Type B pancreatic cell (in vitro differentiated cells): ENCODE measurements around the gene HCAR1. TPM values are rescaled to one million over a fixed set of nuclear protein-coding genes. Genes with fewer than 3 reads are reported as not detected.
"Not testable (repeated sequence)": the region's sequence is repeated elsewhere in the genome, so short reads cannot be mapped to it uniquely, and the experiment has no call there.

Experiments used
- DNase-seq: peaks from one replicate; pipeline ENCODE4 v3.0.0; 2021; ENCODE audit warnings: mixed read lengths; ENCODE audit not compliant: unreplicated experiment; ENCODE audit errors: extremely low spot score
- H3K27ac Mint-ChIP-seq: 2 replicates; pipeline ENCODE4 v1.8.0; 2021; ENCODE audit warnings: mild to moderate bottlenecking, mixed read lengths
- H3K27me3 Mint-ChIP-seq: 2 replicates; pipeline ENCODE4 v1.8.0; 2021; ENCODE audit warnings: mixed read lengths
- H3K36me3 Mint-ChIP-seq: 2 replicates; pipeline ENCODE4 v1.8.0; 2021; ENCODE audit warnings: mixed read lengths
- H3K4me1 Mint-ChIP-seq: one replicate; pipeline ENCODE4 v1.8.0; 2021; ENCODE audit warnings: mixed read lengths; ENCODE audit not compliant: unreplicated experiment
- H3K4me3 Mint-ChIP-seq: 2 replicates; pipeline ENCODE4 v1.8.0; 2021; ENCODE audit warnings: mild to moderate bottlenecking, mixed read lengths
- H3K9me3 Mint-ChIP-seq: 2 replicates; pipeline ENCODE4 v1.8.0; 2021; ENCODE audit warnings: mixed read lengths
- total RNA-seq: library from RNA; stranded (reverse); gene quantifications from 2 replicates; pipeline ENCODE4 v1.2.1, GENCODE V29; 2021; ENCODE audit warnings: low replicate concordance
- TF ChIP-seq, protein P1 (sequence below): fragments of 200-600 bp; sonication (generic); conservative IDR thresholded peaks from 2 replicates; pipeline ENCODE4 v1.5.0; 2021; ENCODE audit warnings: antibody characterized with exemption, mild to moderate bottlenecking

HCAR1 gene
- total RNA-seq, 1 donor from 2014 or later, result 5.0 TPM

DNA sequence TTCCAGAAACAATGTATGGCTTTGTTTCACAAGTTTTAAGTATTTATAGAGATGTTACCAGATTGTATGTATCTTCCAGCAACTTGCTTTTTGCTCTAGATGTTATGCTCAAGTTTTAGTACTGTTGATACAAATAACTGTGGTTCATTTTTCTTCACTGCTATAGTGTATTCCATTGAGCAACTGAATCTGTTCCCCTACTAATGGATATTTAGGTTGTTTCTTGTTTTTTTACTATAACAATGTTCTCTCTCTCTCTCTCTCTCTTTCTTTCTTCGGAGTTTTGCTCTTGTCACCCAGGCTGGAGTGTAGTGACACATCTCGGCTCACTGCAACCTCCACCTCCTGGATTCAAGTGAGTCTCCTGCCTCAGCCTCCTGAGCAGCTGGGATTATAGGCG lies 44.1 kb downstream of the HCAR1 start:
- Mint-ChIP-seq H3K27me3 (no peaks in the 10 kb centered on the region), H3K27ac (no peak overlapping the region), H3K4me3 (no peak overlapping the region), H3K4me1 (no peaks in the 10 kb centered on the region), H3K36me3 (no peaks in the 10 kb centered on the region), H3K9me3 (no peaks in the 10 kb centered on the region)
- TF ChIP-seq, protein P1, sequence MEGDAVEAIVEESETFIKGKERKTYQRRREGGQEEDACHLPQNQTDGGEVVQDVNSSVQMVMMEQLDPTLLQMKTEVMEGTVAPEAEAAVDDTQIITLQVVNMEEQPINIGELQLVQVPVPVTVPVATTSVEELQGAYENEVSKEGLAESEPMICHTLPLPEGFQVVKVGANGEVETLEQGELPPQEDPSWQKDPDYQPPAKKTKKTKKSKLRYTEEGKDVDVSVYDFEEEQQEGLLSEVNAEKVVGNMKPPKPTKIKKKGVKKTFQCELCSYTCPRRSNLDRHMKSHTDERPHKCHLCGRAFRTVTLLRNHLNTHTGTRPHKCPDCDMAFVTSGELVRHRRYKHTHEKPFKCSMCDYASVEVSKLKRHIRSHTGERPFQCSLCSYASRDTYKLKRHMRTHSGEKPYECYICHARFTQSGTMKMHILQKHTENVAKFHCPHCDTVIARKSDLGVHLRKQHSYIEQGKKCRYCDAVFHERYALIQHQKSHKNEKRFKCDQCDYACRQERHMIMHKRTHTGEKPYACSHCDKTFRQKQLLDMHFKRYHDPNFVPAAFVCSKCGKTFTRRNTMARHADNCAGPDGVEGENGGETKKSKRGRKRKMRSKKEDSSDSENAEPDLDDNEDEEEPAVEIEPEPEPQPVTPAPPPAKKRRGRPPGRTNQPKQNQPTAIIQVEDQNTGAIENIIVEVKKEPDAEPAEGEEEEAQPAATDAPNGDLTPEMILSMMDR, result no peak
- DNase-seq, result no peak

DNA sequence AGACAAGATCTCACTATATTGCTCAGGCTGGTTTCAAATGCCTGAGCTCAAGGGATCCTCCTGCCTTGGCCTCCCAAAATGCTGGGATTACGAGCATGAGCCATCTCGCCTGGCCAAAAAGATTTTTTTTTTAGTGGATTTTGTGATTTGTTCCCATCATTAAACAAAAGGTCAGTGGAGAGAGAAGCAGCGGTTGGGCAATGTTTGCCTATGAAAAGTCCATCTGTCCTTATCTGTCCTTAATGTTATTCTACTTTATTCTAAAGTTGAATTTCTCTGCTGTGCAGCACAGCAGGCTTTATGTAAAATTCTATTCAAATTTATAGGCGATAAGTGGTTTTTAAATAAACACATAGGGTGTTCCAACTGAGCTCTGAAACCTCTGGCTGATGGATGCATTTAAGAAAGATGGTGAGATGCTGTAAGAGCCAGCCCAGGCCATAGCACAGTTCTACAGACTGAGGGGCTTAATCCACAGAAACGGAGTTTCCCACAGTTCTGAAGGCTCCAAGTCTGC lies 46.3 kb downstream of the HCAR1 start:
- no peak overlapping the region for H3K27ac Mint-ChIP-seq

DNA sequence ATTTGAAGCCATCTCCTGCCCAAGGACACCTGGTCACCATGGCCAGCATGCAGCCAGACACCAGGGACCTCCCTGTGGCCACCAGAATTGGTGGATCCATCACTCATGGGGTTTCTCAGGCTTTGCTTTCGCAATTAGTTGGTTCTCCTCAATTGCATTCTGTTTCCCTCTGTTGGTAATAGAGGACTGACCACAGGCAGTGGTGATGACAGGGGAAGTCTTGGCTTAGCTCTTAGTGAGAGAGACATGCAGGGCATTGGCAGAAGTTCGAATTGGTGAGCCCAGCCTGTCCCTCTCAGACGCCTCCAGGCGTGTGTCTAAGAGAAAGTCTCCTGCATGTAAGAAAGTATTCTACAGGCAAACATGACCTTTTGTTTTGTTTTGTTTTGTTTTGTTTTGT lies 48.8 kb downstream of the HCAR1 start:
- Mint-ChIP-seq H3K4me3 (no peak overlapping the region), H3K27me3 (no peaks in the 10 kb centered on the region), H3K9me3 (no peaks in the 10 kb centered on the region), H3K36me3 (no peaks in the 10 kb centered on the region), H3K27ac (no peak overlapping the region), H3K4me1 (peaks cover 6% of the 10 kb centered on the region)
- no peak for DNase-seq
- TF ChIP-seq, protein P1, result no peak

More for the DNA sequence above, 46.3 kb downstream of the HCAR1 start:
- Mint-ChIP-seq H3K4me3 (no peak overlapping the region), H3K36me3 (no peaks in the 10 kb centered on the region), H3K9me3 (no peaks in the 10 kb centered on the region), H3K4me1 (peaks cover under 1% of the 10 kb centered on the region), H3K27me3 (no peaks in the 10 kb centered on the region)
- TF ChIP-seq, protein P1, result no peak
- DNase-seq, result no peak

DNA sequence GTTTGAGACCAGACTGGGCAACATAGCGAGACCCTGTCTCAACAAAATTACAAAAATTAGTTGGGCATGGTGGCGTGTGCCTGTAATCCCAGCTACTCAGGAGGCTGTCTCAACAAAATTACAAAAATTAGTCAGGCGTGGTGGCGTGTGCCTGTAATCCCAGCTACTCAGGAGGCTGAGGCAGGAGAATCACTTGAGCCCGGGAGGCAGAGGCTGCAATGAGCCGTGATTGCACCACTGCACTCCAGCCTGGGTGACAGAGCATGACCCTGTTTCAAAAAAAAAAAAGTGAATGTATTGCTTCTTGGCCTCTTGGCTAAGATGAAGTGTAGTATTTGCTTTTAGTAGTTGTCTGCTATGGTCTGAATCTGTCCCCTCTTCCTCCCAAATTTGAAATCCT lies 49.7 kb downstream of the HCAR1 start:
- DNase-seq, H3K9me3 Mint-ChIP-seq, H3K27me3 Mint-ChIP-seq, H3K4me1 Mint-ChIP-seq, H3K27ac Mint-ChIP-seq, H3K4me3 Mint-ChIP-seq, H3K36me3 Mint-ChIP-seq: not testable (repeated sequence)

DNA sequence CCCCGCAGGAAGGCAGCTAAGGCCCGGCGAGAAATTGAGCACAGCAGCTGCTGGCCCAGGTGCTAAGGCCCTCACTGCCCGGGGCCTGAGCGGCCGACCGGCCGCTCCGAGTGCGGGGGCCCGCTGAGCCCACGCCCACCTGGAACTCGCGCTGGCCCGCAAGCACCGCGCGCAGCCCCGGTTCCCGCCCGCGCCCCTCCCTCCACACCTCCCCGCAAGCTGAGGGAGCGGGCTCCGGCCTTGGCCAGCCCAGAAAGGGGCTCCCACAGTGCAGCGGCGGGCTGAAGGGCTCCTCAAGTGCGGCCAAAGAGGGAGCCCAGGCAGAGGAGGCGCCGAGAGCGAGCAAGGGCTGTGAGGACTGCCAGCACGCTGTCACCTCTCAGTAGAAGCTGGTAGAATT lies 53.9 kb downstream of the HCAR1 start:
- H3K27ac Mint-ChIP-seq, H3K27me3 Mint-ChIP-seq, H3K4me3 Mint-ChIP-seq, DNase-seq, H3K9me3 Mint-ChIP-seq, H3K4me1 Mint-ChIP-seq, H3K36me3 Mint-ChIP-seq: not testable (repeated sequence)

Other genes starting within 250 kb of the HCAR1 start
- gene ZCCHC8, start 229.9 kb downstream of the HCAR1 start, total RNA-seq, result 27.2 and 30.4 TPM in 2 replicates
- gene RSRC2, start 203.9 kb downstream of the HCAR1 start, total RNA-seq, result 78.0 and 100.0 TPM in 2 replicates
- gene KNTC1, start 203.6 kb downstream of the HCAR1 start, total RNA-seq, result 31.6 and 74.8 TPM in 2 replicates
- gene HCAR2, start 27.5 kb downstream of the HCAR1 start, total RNA-seq, result 21.4 and 93.8 TPM in 2 replicates
- 0.46 and 2.6 TPM in 2 replicates for gene HCAR3, start 14.0 kb downstream of the HCAR1 start, total RNA-seq
- gene DENR, start 22.0 kb upstream of the HCAR1 start, total RNA-seq, result 63.2 and 75.2 TPM in 2 replicates
- 0.57 and 1.0 TPM in 2 replicates for gene CCDC62, start 43.7 kb upstream of the HCAR1 start, total RNA-seq
- gene HIP1R, start 104.6 kb upstream of the HCAR1 start, total RNA-seq, result 40.5 and 45.5 TPM in 2 replicates
- gene VPS37B, start 165.3 kb upstream of the HCAR1 start, total RNA-seq, result 32.4 and 43.6 TPM in 2 replicates
- gene ABCB9, start 235.6 kb upstream of the HCAR1 start, total RNA-seq, result 6.7 and 9.6 TPM in 2 replicates
- gene OGFOD2, start 244.4 kb upstream of the HCAR1 start, total RNA-seq, result 17.0 and 24.1 TPM in 2 replicates
- gene ARL6IP4, start 249.8 kb upstream of the HCAR1 start, total RNA-seq, result 140 and 146 TPM in 2 replicates